ENCODE measurements around the gene ZBTB43. TPM values are rescaled to one million over a fixed set of nuclear protein-coding genes. Genes with fewer than 3 reads are reported as not detected.

Gene ZBTB43
- total and polyA plus RNA-seq, 2 of the 4 experiments (the other 2 are of a cell fraction), result 4.5 to 15.1 TPM

GRCh38 chr9:126784401-126784800, 20.4 kb upstream of the ZBTB43 start:
- no peak overlapping the region for H4K5ac ChIP-seq (ENCODE audit: low read depth, low read length)
- no TSS peak for BruUV-seq (replicated peaks)
- 74% methylated on average over 6 of the region's 11 CpGs; no CpG with 5 or more reads in 1 of the 2 experiments for WGBS, 2 experiments (ENCODE audit: extremely low coverage in 2 of 2, insufficient read length in 1 of 2)
- CTCF ChIA-PET, result interaction anchor here (0.7 to 1.0 kb wide), 2 partner anchors 78 to 621 kb away, joined by 3 read pairs; no protein-coding TSS in a partner anchor
- POLR2A ChIA-PET (ENCODE audit: unreplicated experiment), result no interaction called here
- no peak overlapping the region for H4K91ac ChIP-seq (ENCODE audit: insufficient read depth, low read depth, low read length)
- ATAC-seq (ENCODE audit: low read depth) (no peak), DNase-seq (no peak)
- H2BK20ac ChIP-seq (ENCODE audit: low read depth, low read length), result no peak overlapping the region
- no peaks in the 10 kb centered on the region for H3K9me3 ChIP-seq (ENCODE audit: control insufficient read depth, insufficient read depth, low read length)
- H3K56ac ChIP-seq (ENCODE audit: extremely low read depth, insufficient read depth, low read length), result no peak overlapping the region
- in situ Hi-C loops (cut with MboI; ENCODE audit: low sequenced_read_pairs), result loop anchor here (5.0 kb wide), 2 partner anchors 77 to 172 kb away; partner anchors contain the start of gene LMX1B
- TF ChIP-seq NFE2L2 (IDR thresholded peaks at IDR 0.05; ENCODE audit: low read depth, low read length) (no peak), BHLHE40 (IDR thresholded peaks at IDR 0.05; ENCODE audit: low read depth, low read length) (no peak), CHD1 (IDR thresholded peaks at IDR 0.05; ENCODE audit: low read depth, low read length) (no peak), ELK1 (IDR thresholded peaks at IDR 0.05; ENCODE audit: borderline replicate concordance, low read depth, low read length) (no peak), RCOR1 (IDR thresholded peaks at IDR 0.05; ENCODE audit: insufficient replicate concordance, low read length) (no peak), SMC3 (IDR thresholded peaks at IDR 0.05; ENCODE audit: low read depth, low read length) (no peak), CTCF (conservative IDR thresholded peaks at IDR 0.05; ENCODE audit: low read depth, low read length) (no peak), USF2 (IDR thresholded peaks at IDR 0.05; ENCODE audit: low read depth, low read length) (no peak), FOS (IDR thresholded peaks at IDR 0.05; ENCODE audit: low read depth, low read length) (no peak), MAZ (IDR thresholded peaks at IDR 0.05; ENCODE audit: borderline replicate concordance, low read depth, low read length) (no peak), POLR2A (IDR thresholded peaks at IDR 0.05; ENCODE audit: low read depth, low read length) (no peak), RFX5 (IDR thresholded peaks at IDR 0.05; ENCODE audit: low read depth, low read length) (no peak), RAD21 (IDR thresholded peaks at IDR 0.05; ENCODE audit: low read length) (no peak)
- H3K4me1 ChIP-seq (ENCODE audit: control insufficient read depth, insufficient read depth, low read length), result peaks cover 6% of the 10 kb centered on the region
- no peak overlapping the region for H3K4me3 ChIP-seq (ENCODE audit: insufficient read depth, low read depth, low read length)
- no peaks in the 10 kb centered on the region for H4K20me1 ChIP-seq (ENCODE audit: insufficient read depth, low read length)
- H3K27me3 ChIP-seq (ENCODE audit: control insufficient read depth, insufficient read depth, low read length), result peaks cover 25% of the 10 kb centered on the region
- intact Hi-C loops (cut with micrococcal nuclease), result loop anchor here (5.0 kb wide), 1 partner anchor 187 kb away; no protein-coding TSS in a partner anchor
- H3K14ac ChIP-seq (replicated peaks; ENCODE audit: low read depth, low read length), result no peak overlapping the region
- no peak overlapping the region for H2BK120ac ChIP-seq (ENCODE audit: low read depth, low read length)
- no peak overlapping the region for H3K4ac ChIP-seq (ENCODE audit: low read depth, low read length)
- H2BK5ac ChIP-seq (ENCODE audit: low read depth, low read length, poor library complexity, severe bottlenecking), result no peak overlapping the region
- no peaks in the 10 kb centered on the region for H3K36me3 ChIP-seq (ENCODE audit: control insufficient read depth, insufficient read depth, low read length)
- no peak overlapping the region for H2AFZ ChIP-seq (replicated peaks; ENCODE audit: low read length, poor library complexity)
- H2BK15ac ChIP-seq (ENCODE audit: low read depth, low read length), result no peak overlapping the region
- no peak overlapping the region for H3K27ac ChIP-seq (ENCODE audit: insufficient read depth, low read length)
- H3K9me1 ChIP-seq (ENCODE audit: insufficient read depth, low read length), result no peaks in the 10 kb centered on the region
- no peak overlapping the region for H3K18ac ChIP-seq (ENCODE audit: low read depth, low read length)
- no peak overlapping the region for H3K9ac ChIP-seq (ENCODE audit: low read depth, low read length)
- H2AK5ac ChIP-seq (ENCODE audit: low read depth, low read length), result no peak overlapping the region
- H3K23ac ChIP-seq (ENCODE audit: low read depth, low read length), result no peak overlapping the region
- H4K8ac ChIP-seq (ENCODE audit: low read depth in 2 of 2, low read length in 2 of 2), result no peak overlapping the region
- no peaks in the 10 kb centered on the region for H3K79me1 ChIP-seq (ENCODE audit: low read depth in 1 of 2, low read length in 2 of 2)
- no peak overlapping the region for H3K4me2 ChIP-seq (ENCODE audit: low read depth, low read length)
- no peak overlapping the region for H2AK9ac ChIP-seq (replicated peaks; ENCODE audit: low read depth, low read length, poor library complexity)
- dilution Hi-C loops (cut with HindIII; ENCODE audit: low sequenced_read_pairs, unreplicated experiment), result no loop called here

All from IMR-90 (cell line).